HepG2 (cell line): ENCODE measurements around the gene GPS1. TPM values are rescaled to one million over a fixed set of nuclear protein-coding genes. Genes with fewer than 3 reads are reported as not detected.

ENCODE experiments used
- DBP ChIP-seq: sonication (generic); formaldehyde crosslinking; IDR thresholded peaks from 2 replicates; pipeline ENCODE4 v1.4.0; 2020; ENCODE audit warnings: missing genetic modification reagents; ENCODE audit errors: not compliant biosample characterization
- FOXP4 ChIP-seq: sonication (generic); formaldehyde crosslinking; IDR thresholded peaks from 2 replicates; pipeline ENCODE4 v1.4.0; 2020; ENCODE audit warnings: missing genetic modification reagents
- FUBP1 ChIP-seq: sonication (generic); formaldehyde crosslinking; IDR thresholded peaks from 2 replicates; pipeline ENCODE4 v1.5.1; 2020; ENCODE audit warnings: missing genetic modification reagents, mild to moderate bottlenecking, borderline replicate concordance
- KDM5B ChIP-seq: sonication (generic); formaldehyde crosslinking; IDR thresholded peaks from 2 replicates; pipeline ENCODE4 v1.4.0; 2020; ENCODE audit warnings: missing genetic modification reagents, mild to moderate bottlenecking, borderline replicate concordance
- KLF11 ChIP-seq: IDR thresholded peaks from 2 replicates; pipeline ENCODE4 v1.6.1; 2016; ENCODE audit warnings: missing compliant biosample characterization
- TFDP2 ChIP-seq: sonication (generic); formaldehyde crosslinking; IDR thresholded peaks from 2 replicates; pipeline ENCODE4 v1.4.0; 2020; ENCODE audit warnings: missing genetic modification reagents
- ZFP62 ChIP-seq: sonication (generic); formaldehyde crosslinking; IDR thresholded peaks from 2 replicates; pipeline ENCODE4 v1.4.0; 2020; ENCODE audit warnings: missing genetic modification reagents
- ZNF10 ChIP-seq: sonication (generic); formaldehyde crosslinking; IDR thresholded peaks from 2 replicates; pipeline ENCODE4 v1.4.0; 2020; ENCODE audit warnings: mild to moderate bottlenecking, low read depth, missing genetic modification reagents, borderline replicate concordance
- ZNF333 ChIP-seq: sonication (generic); formaldehyde crosslinking; IDR thresholded peaks from 2 replicates; pipeline ENCODE4 v1.4.0; 2020; ENCODE audit warnings: mild to moderate bottlenecking, missing genetic modification reagents, borderline replicate concordance
- ZNF710 ChIP-seq: sonication (generic); formaldehyde crosslinking; IDR thresholded peaks from 2 replicates; pipeline ENCODE4 v1.5.0; 2020; ENCODE audit warnings: mild to moderate bottlenecking, missing genetic modification reagents, borderline replicate concordance
- ZZZ3 ChIP-seq: sonication (generic); formaldehyde crosslinking; IDR thresholded peaks from 2 replicates; pipeline ENCODE4 v1.4.0; 2020; ENCODE audit warnings: missing genetic modification reagents, mild to moderate bottlenecking, borderline replicate concordance
- polyA plus RNA-seq, 8 experiments: library from polyadenylated mRNA; depleted of rRNA in 3 of 8; stranded (reverse) in 7 of 8; unstranded in 1 of 8; fragments of >200 nt; fragmentation: Illumina TruSeq in 4 of 8; extraction: Trizol in 4 of 8; gene quantifications; 2 replicates each; pipeline versions ENCODE4 v1.2.1 to v1.2.3, GENCODE V29; 2011 to 2016; ENCODE audit warnings: low read depth in 4 of 8, missing spikeins in 1 of 8, mixed read lengths in 1 of 8; ENCODE audit not compliant: insufficient read depth in 1 of 8
- total RNA-seq, 5 experiments: library from RNA; depleted of rRNA; stranded (reverse); fragments of >200 nt; fragmentation: Illumina TruSeq; extraction: Trizol; gene quantifications; 2 replicates each; pipeline ENCODE4 v1.2.3, GENCODE V29; 2016; ENCODE audit warnings: low read depth in 1 of 5
- TF ChIP-seq, protein P1 (sequence below): sonication (generic); formaldehyde crosslinking; IDR thresholded peaks from 2 replicates; pipeline ENCODE4 v1.5.1; 2020; ENCODE audit warnings: missing genetic modification reagents, mild to moderate bottlenecking, borderline replicate concordance
- TF ChIP-seq, protein P2 (sequence below): sonication (generic); formaldehyde crosslinking; IDR thresholded peaks from 2 replicates; pipeline ENCODE4 v1.8.0; 2022; ENCODE audit warnings: missing genetic modification reagents, mild to moderate bottlenecking, inconsistent platforms, borderline replicate concordance
- TF ChIP-seq, protein P3 (sequence below): sonication (generic); formaldehyde crosslinking; IDR thresholded peaks from 2 replicates; pipeline ENCODE4 v1.8.0; 2022; ENCODE audit warnings: missing genetic modification reagents, mild to moderate bottlenecking, borderline replicate concordance

GPS1 gene
- total and polyA plus RNA-seq, 2 of the 13 experiments (the other 11 are each of a cell fraction or from before 2014, with no cell fraction given), result 124 to 128 TPM

DNA sequence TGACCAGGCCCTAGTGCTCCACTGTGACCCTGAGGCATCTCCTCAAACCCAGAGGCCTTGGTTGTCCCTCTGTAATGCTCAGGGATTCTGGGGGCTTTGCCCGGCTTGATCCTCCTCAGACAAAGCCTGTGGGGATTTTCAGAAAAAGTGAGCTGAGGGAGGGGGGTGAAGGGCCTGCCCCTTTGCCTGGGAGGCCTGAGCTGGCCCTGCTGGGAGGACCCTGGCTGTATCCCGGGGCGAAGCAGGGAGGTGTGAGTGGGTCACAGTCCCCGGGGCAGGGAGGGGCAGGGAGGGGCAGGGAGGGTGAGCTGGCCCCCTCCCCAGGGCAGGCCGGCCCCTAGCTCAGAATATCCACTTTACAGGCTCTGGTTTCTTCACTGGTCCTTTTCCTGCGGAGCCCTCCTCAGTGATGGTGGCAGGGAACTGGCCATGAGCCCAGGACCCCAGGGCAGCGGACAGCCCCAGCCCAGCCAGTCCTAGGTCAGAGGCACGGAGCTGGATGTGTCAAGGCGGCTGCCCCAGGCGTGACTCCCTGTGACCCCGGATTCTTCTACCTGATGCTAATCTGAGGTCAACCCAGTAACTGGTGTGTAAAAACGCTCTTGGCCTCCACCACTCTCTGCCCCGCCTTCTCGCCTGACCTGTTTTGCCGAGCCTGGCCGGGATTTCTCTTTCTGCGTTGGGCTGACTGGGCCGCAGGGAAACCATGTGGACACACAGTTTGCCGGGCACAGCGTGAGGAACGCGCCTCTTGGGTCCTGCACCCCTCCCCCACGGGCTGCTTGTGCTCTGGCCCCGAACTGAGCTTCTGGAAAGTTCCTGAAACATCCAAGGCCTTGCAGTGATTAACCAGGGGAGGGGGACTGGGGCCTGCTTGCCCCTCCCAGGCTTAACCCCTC is 52.1 kb downstream of the GPS1 start (continued):
- no peak for TF ChIP-seq FUBP1 (CRISPR knock-in tag)
- TF ChIP-seq KDM5B (CRISPR knock-in tag), result peak; percentile 88
- peak; percentile 68 for TF ChIP-seq KLF11 (CRISPR knock-in tag)
- TF ChIP-seq, protein P1, sequence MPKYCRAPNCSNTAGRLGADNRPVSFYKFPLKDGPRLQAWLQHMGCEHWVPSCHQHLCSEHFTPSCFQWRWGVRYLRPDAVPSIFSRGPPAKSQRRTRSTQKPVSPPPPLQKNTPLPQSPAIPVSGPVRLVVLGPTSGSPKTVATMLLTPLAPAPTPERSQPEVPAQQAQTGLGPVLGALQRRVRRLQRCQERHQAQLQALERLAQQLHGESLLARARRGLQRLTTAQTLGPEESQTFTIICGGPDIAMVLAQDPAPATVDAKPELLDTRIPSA (CRISPR knock-in tag), result 0 out of 2 replicates have a peak, but pooled peaks have one; percentile 50
- TF ChIP-seq, protein P2, sequence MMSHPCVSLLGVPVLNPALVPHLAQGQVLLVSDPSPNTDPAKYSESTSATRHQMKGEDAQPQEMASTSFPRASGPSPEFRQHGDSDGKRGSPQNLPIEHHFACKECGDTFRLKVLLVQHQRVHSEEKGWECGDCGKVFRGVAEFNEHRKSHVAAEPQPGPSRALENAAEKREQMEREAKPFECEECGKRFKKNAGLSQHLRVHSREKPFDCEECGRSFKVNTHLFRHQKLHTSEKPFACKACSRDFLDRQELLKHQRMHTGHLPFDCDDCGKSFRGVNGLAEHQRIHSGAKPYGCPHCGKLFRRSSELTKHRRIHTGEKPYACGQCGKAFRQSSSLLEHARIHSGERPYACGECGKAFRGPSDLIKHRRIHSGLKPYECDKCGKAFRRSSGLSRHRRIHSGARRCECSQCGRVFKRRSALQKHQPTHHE, result no peak
- no peak for TF ChIP-seq ZFP62 (CRISPR knock-in tag)
- TF ChIP-seq, protein P3, sequence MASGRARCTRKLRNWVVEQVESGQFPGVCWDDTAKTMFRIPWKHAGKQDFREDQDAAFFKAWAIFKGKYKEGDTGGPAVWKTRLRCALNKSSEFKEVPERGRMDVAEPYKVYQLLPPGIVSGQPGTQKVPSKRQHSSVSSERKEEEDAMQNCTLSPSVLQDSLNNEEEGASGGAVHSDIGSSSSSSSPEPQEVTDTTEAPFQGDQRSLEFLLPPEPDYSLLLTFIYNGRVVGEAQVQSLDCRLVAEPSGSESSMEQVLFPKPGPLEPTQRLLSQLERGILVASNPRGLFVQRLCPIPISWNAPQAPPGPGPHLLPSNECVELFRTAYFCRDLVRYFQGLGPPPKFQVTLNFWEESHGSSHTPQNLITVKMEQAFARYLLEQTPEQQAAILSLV (CRISPR knock-in tag), result 0 out of 2 replicates have a peak, but pooled peaks have one; percentile 77
- TF ChIP-seq FOXP4, result peak; percentile 77
- TF ChIP-seq ZZZ3 (CRISPR knock-in tag), result peak; percentile 22; the same call in 1 of the 2 replicates
- peak; percentile 85 for TF ChIP-seq TFDP2 (CRISPR knock-in tag)
- no peak for TF ChIP-seq ZNF333 (CRISPR knock-in tag)
- no peak for TF ChIP-seq DBP (CRISPR knock-in tag)
- TF ChIP-seq ZNF10 (CRISPR knock-in tag), result no peak
- TF ChIP-seq ZNF710 (CRISPR knock-in tag), result no peak; the same call in 1 of the 2 replicates
